Measurements from ENCODE around the gene GABRG3.

Gene GABRG3

GRCh38 chr15:27429577-27429976 lies 458.6 kb downstream of the GABRG3 start:
- no peak for DNase-seq

- no peak for DNase-seq
These were observed 462.6 kb downstream of the GABRG3 start for GRCh38 chr15:27433604-27434003.

GRCh38 chr15:27438403-27439375 lies 467.7 kb downstream of the GABRG3 start:
- DNase-seq = no peak

- no peak for DNase-seq
These were observed 470.1 kb downstream of the GABRG3 start for GRCh38 chr15:27441120-27441519.

GRCh38 chr15:27448234-27448633 lies 477.3 kb downstream of the GABRG3 start:
- DNase-seq = no peak

- DNase-seq = no peak
These were observed 478.0 kb downstream of the GABRG3 start for GRCh38 chr15:27448986-27449385.

GRCh38 chr15:27449941-27450340 lies 479.0 kb downstream of the GABRG3 start:
- no peak for DNase-seq

- DNase-seq = no peak
These were observed 483.5 kb downstream of the GABRG3 start for GRCh38 chr15:27454281-27455075.

GRCh38 chr15:27456807-27457206 lies 485.8 kb downstream of the GABRG3 start:
- no peak for DNase-seq

GRCh38 chr15:27457766-27458165 lies 486.8 kb downstream of the GABRG3 start:
- no peak for DNase-seq

GRCh38 chr15:27458345-27459084 lies 487.5 kb downstream of the GABRG3 start:
- no peak for DNase-seq

- DNase-seq = no peak
These were observed 488.9 kb downstream of the GABRG3 start for GRCh38 chr15:27459836-27460235.

- no peak for DNase-seq
These were observed 490.2 kb downstream of the GABRG3 start for GRCh38 chr15:27461181-27461580.

- no peak for DNase-seq
These were observed 492.6 kb downstream of the GABRG3 start for GRCh38 chr15:27463525-27464088.

GRCh38 chr15:27464941-27465612 lies 494.1 kb downstream of the GABRG3 start:
- no peak for DNase-seq

GRCh38 chr15:27466758-27467157 lies 495.8 kb downstream of the GABRG3 start:
- DNase-seq = no peak

GRCh38 chr15:27468151-27468591 lies 497.2 kb downstream of the GABRG3 start:
- no peak for DNase-seq

- no peak for DNase-seq
These were observed 502.9 kb downstream of the GABRG3 start for GRCh38 chr15:27473845-27474244.

- no peak for DNase-seq
These were observed 504.4 kb downstream of the GABRG3 start for GRCh38 chr15:27475395-27475794.

GRCh38 chr15:27479296-27480140 lies 508.5 kb downstream of the GABRG3 start:
- no peak for DNase-seq

GRCh38 chr15:27480141-27480530 lies 509.2 kb downstream of the GABRG3 start:
- DNase-seq = no peak
